ENCODE data around the gene INTU.

INTU gene

DNA sequence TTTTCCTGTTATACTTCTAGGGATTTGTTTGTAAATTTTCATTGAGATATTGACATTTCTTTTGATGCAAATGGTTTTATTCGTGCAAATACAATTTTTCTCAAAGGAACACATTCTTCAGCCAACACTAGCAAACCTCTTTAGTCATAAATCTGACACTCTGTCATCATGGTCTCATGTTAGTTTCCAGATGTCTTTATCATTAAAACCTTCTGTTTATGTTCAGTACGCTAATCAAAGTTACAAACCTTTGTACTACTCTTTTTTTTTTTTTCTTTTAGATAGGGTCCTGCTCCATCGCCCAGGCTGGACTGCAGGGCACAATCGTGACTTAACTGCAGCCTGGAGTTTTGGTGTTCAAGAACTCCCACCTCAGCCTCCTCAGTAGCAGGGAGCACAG, 104.5 kb downstream of the INTU start:
- DNase-seq (ENCODE audit: low read depth) = no peak

DNA sequence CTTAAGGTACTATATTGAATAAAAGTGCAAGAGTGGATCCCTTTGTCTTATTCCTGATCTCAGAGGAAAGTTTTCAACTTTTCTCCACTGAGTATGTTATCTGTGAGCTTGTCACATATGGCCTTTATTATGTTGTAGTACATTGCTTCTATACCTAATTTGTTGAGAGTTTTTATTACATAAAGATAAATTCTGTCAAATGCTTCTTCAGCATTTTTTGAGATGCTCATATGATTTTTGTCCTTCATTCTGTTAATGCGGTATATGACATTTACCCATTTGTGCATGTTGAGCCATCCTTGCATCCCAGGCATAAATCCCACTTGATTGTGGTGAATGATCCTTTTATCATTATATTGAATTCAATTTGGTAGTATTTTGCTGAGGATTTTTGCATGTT, 108.5 kb downstream of the INTU start:
- no peak for DNase-seq (ENCODE audit: low read depth)
- TF ChIP-seq, protein P1, sequence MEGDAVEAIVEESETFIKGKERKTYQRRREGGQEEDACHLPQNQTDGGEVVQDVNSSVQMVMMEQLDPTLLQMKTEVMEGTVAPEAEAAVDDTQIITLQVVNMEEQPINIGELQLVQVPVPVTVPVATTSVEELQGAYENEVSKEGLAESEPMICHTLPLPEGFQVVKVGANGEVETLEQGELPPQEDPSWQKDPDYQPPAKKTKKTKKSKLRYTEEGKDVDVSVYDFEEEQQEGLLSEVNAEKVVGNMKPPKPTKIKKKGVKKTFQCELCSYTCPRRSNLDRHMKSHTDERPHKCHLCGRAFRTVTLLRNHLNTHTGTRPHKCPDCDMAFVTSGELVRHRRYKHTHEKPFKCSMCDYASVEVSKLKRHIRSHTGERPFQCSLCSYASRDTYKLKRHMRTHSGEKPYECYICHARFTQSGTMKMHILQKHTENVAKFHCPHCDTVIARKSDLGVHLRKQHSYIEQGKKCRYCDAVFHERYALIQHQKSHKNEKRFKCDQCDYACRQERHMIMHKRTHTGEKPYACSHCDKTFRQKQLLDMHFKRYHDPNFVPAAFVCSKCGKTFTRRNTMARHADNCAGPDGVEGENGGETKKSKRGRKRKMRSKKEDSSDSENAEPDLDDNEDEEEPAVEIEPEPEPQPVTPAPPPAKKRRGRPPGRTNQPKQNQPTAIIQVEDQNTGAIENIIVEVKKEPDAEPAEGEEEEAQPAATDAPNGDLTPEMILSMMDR (IDR thresholded peaks at IDR 0.05; ENCODE audit: low read depth, low read length) = no peak
- TF ChIP-seq POLR2A (IDR thresholded peaks at IDR 0.05; ENCODE audit: extremely low read depth, insufficient read length) (no peak), MYC (IDR thresholded peaks at IDR 0.05; ENCODE audit: low read depth, low read length) (no peak)
- TF ChIP-seq, protein P2, sequence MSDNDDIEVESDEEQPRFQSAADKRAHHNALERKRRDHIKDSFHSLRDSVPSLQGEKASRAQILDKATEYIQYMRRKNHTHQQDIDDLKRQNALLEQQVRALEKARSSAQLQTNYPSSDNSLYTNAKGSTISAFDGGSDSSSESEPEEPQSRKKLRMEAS (IDR thresholded peaks at IDR 0.05; ENCODE audit: low read depth, low read length) = no peak
- H3K4me3 ChIP-seq (ENCODE audit: low read depth, low read length) = no peak overlapping the region

More for the DNA sequence above, 104.5 kb downstream of the INTU start:
- no peak overlapping the region for H3K4me3 ChIP-seq (ENCODE audit: low read depth, low read length)
- TF ChIP-seq, protein P2 (IDR thresholded peaks at IDR 0.05; ENCODE audit: low read depth, low read length) = no peak
- TF ChIP-seq MYC (IDR thresholded peaks at IDR 0.05; ENCODE audit: low read depth, low read length) (no peak), POLR2A (IDR thresholded peaks at IDR 0.05; ENCODE audit: extremely low read depth, insufficient read length) (no peak)
- TF ChIP-seq, protein P1 (IDR thresholded peaks at IDR 0.05; ENCODE audit: low read depth, low read length) = no peak

DNA sequence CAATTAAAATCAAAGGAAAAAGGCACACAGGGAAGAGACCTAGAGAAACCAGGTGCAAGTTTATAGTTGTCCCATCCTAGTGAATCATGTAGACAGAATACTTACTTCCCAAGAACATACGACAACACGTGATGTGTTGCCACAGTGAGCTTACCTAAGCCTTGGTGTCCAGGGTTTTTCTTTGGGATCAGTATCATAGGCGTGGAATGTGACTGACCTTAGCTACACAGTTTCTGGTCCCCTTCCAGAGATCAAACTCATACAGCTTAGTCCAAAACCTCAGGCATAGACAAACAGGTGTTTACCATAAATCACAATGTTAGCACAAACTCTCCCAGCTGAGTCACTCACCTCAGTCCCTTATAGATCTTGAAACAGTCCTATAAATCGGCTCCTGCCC, 115.1 kb downstream of the INTU start:
- TF ChIP-seq POLR2A (IDR thresholded peaks at IDR 0.05; ENCODE audit: extremely low read depth, insufficient read length) (no peak), MYC (IDR thresholded peaks at IDR 0.05; ENCODE audit: low read depth, low read length) (no peak)
- TF ChIP-seq, protein P1 (IDR thresholded peaks at IDR 0.05; ENCODE audit: low read depth, low read length) = no peak
- TF ChIP-seq, protein P2 (IDR thresholded peaks at IDR 0.05; ENCODE audit: low read depth, low read length) = no peak
- DNase-seq (ENCODE audit: low read depth) = no peak

DNA sequence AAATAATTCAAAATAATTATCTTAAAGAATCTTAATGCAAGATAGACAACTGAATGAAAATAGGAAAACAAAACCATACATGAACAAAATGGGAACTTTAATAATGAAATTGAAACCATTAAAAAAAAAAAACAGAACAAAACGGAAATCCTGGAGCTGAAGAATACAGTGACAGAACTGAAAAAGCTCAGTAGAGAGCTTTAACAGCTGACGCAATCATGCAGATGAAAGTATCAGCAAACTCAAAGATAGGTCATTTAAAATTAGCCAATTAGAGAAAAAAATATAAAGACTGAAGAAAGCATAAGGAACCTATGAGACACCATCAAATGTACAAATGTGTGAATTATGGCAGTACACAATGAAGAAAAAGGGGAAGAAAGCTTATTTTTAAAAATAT, 116.2 kb downstream of the INTU start:
- DNase-seq (ENCODE audit: low read depth) = no peak
- no peak overlapping the region for H3K4me3 ChIP-seq (ENCODE audit: low read depth, low read length)
- TF ChIP-seq, protein P2 (IDR thresholded peaks at IDR 0.05; ENCODE audit: low read depth, low read length) = no peak
- TF ChIP-seq MYC (IDR thresholded peaks at IDR 0.05; ENCODE audit: low read depth, low read length) (no peak), POLR2A (IDR thresholded peaks at IDR 0.05; ENCODE audit: extremely low read depth, insufficient read length) (no peak)
- TF ChIP-seq, protein P1 (IDR thresholded peaks at IDR 0.05; ENCODE audit: low read depth, low read length) = no peak

More for the DNA sequence above, 115.1 kb downstream of the INTU start:
- no peak overlapping the region for H3K4me3 ChIP-seq (ENCODE audit: low read depth, low read length)

DNA sequence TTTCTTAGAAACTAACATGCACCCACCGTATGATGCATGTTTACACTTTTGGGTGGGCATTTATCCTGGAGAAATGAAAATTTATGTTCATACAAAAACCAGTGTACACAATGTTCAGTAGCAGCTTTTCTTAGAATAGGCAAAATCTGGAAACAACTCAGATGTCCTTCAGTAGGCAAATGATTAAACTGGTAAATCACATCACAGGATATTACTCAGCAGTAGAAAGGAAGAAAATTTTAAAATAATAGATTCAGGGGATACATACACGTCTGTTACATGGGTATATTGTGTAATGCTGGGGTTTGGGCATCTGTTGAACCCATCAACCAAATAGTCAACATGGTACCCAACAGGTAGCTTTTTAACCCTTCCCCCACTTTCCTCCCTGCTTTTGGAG, 124.1 kb downstream of the INTU start:
- TF ChIP-seq POLR2A (IDR thresholded peaks at IDR 0.05; ENCODE audit: extremely low read depth, insufficient read length) = no peak
- no peak for TF ChIP-seq MYC (IDR thresholded peaks at IDR 0.05; ENCODE audit: low read depth, low read length)
- TF ChIP-seq, protein P1 (IDR thresholded peaks at IDR 0.05; ENCODE audit: low read depth, low read length) = no peak
- TF ChIP-seq, protein P2 (IDR thresholded peaks at IDR 0.05; ENCODE audit: low read depth, low read length) = no peak
- no peak overlapping the region for H3K4me3 ChIP-seq (ENCODE audit: low read depth, low read length)
- no peak for DNase-seq (ENCODE audit: low read depth)

Data from NB4 (cell line).